GM18867 (cell line): ENCODE measurements around the gene GRM4.

ENCODE experiments used
- ATAC-seq: cut with Tn5 transposase; IDR thresholded peaks from one replicate; pipeline ENCODE4 v1.9.1; 2021; ENCODE audit warnings: mild to moderate bottlenecking, moderate library complexity; ENCODE audit not compliant: unreplicated experiment

The GRM4 gene

DNA sequence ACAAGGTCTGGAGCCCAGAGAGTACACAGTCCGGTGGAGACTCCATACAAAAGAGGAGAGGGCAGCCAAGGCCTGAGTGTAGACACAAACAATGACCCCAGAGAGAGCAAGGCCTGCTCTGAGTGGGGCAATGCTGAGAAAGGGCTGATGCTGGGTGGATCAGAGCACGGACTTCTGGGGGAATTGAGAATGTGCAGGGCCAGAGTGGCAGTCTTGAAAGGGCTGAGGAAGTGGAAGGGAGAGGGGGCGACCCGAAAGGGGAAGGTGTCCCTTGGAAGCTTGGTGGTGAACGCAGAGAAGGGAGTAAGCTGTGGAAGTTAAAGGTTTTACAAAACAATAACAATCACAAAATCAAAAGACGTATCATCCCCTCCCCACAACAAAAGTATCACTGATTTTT is 12.0 kb upstream of the GRM4 start:
- no peak for ATAC-seq

DNA sequence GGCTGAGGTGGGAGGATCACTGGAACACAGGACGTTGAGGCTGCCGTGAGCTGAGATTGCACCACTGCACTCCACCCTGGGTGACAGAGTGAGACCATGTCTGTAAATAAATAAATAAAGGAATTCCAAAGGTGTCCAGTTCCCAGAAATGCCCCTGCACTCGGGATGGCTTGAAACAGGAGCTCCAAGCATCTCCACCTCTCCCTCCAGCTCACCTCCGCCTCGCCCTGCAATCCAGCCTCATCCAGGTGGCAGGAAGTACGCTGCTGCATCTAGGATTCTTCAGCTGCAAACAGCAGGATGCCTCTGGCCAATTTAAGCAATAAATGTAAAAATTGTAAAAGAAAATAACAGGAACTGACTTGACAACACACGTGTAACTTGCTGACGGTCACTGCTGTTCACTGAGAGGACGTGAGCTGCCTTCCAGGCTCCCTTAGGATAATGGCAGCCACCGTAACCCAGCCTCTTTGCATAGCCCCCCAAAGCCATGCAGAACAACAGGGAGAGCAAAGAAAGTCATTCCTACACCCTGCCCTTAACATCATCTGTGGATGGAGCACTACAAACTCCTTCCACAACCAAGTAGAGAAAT is 11.4 kb upstream of the GRM4 start:
- no peak for ATAC-seq

DNA sequence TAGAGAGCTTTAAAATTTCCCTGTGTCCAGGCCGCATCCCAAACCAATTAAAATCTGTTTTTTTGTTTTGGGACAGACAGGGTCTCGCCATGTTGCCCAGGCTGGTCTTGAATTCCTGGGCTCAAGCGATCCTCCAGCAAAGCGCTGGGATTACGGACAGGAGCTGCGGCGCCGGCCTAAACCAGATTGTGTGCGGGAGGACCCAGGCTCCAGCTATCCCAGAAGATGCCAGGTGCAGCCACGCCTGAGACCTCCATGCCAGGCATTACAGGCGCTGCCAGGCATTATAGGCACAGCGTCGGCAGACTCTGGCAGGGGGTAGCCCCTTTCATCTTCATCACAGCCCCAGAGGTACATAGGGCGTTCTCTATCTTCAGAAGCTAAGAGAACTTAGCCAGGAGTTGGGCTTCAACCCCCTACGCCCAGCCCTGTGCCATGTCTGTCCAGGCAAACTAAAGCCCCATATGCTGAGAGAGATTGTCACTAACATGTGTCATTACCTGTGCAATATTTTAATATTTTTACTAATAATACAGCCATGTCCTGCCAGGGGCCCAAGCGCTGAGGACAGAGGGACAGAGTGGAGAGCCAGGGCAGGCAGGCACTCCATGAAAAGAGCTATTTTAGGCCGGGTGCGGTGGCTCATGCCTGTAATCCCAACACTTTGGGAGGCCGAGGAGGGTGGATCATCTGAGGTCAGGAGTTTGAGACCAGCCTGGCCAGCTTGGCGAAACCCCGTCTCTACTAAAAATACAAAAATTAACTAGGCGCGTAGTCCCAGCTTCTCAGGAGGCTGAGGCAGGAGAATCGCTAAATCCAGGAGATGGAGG is 9.8 kb upstream of the GRM4 start:
- no peak for ATAC-seq

- no peak for ATAC-seq
Measured at GRCh38 chr6:34154668-34155447, 9.0 kb upstream of the GRM4 start.

- no peak for ATAC-seq
Measured at GRCh38 chr6:34152806-34153520, 7.1 kb upstream of the GRM4 start.

- ATAC-seq = no peak
Measured at GRCh38 chr6:34152042-34152524, 6.2 kb upstream of the GRM4 start.

DNA sequence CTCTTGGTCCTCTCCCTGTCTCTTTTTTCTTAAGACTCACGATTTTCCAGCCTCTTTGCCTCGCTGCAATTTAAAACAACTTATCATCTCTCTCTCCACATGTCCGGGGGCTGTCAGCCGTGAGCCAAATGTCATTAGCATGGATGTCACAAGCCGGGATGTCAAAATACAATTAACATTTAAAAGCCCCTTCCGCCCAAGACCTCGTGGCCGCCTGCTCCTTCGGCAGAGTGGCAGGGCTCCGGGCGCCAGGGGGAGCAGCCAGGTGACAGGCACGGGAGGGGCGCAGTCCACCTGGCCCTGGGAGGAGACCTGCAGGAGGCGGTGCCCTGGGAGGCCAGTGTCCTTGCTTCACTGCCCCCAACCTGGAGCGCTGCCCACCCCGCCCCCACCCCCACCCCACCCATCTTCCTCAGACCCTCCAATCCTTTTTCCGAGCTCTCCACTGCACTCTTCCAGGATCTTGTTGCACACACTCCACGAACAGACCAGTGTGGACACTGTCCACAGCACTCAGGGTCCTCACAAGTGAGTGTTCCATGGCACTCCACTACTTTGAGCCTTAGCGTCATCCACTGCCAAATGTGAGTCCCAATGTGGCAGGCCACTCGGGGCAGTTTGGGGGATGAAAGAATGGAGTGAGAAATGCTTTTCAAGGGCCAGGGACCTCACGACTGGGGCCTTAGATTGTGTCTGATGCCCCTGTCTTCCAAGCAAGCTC is 5.6 kb upstream of the GRM4 start:
- ATAC-seq = no peak

GRCh38 chr6:34150766-34151165 is 4.9 kb upstream of the GRM4 start:
- no peak for ATAC-seq

- no peak for ATAC-seq
Measured at GRCh38 chr6:34149831-34150400, 4.0 kb upstream of the GRM4 start.

DNA sequence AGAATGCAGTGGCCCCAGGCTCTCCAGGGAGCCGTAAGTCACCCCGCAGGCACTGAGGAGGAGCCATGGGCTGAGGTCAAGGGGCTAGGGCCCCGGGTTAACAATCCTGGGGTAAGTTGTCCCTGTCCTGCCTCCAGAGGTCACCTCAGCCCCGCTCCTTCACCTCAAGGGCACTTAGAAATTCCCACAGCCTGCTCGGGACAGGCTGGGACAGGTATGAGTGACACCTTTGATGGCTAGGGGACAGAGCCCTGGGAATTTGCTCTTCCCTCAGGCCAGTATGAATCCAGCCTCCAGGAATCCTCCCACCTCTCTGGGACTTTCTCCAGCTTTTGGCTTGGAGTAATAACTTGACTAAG is 3.5 kb upstream of the GRM4 start:
- no peak for ATAC-seq

DNA sequence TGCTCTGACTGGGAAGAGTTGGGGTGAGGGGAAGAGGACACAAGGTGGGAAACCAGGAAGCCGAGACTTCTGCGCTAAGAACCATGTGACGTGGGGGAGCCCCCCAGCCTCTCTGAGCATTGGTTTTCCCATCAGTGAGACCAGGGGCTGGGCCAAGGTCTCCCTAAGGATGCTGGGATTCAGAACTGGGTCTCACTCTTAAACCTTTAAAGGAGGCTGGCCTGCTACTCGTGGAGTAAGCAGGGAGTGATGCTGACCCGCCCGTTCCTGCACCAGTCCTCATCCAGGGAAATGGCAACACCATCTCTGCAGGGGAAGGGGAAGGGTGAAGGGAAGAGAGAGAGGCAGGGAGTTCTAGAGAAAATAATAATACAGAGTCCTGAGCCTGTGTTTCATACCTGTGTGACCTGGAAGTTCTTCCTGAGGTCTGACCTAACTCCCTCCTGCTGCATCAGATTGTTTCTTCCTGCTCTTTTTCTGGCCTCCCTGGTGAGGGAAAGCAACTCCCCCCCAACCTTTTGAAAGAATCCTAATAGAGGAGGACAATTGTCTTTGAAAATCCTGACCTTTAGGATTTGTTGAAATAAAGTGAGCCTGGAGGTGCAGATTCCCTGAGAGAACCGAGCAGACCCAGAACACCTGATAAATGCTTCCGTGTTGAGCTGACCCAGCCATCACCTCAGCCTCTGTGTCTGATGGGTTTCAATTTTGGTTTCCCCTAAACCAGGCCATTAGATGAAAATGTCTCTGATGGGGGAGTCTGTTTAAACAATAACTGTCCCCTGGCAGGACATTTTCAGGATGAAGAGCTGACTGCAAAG is 3.0 kb upstream of the GRM4 start:
- ATAC-seq = no peak

DNA sequence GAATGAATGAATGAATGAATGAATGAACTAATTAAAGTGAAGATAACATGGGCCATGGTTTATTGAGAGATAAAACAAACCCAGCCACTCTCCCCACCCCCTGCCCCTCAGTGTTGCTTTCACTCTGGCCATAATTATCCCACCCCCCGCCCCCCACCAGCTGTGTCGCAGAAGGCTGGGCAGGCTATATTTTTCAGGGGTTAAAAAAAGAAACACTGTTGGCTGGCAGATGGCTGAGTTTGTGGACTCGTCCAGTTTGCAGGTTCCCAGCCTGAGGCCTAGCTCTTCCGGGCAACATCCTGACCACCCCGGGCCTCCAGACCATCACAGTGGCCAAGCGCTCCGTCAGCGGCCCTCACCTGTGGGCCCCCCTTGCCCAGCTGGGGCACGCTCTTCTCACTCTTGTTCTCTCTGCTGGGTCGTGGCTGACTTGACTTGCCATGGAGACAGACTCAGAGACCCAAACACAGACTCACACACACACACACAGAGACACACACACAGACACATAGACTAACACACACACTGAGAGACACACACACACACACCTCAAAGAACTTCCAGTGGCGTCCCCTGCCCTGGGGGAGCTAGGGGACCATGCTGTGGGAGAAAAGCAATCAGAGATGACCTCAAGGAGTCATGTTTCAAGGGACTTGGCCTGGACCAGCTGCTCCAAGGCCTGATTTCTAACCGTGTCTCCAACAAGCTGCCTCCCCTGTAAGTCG is 2.2 kb upstream of the GRM4 start:
- no peak for ATAC-seq

- ATAC-seq = no peak
Measured at GRCh38 chr6:34146801-34147592, 1.1 kb upstream of the GRM4 start.

DNA sequence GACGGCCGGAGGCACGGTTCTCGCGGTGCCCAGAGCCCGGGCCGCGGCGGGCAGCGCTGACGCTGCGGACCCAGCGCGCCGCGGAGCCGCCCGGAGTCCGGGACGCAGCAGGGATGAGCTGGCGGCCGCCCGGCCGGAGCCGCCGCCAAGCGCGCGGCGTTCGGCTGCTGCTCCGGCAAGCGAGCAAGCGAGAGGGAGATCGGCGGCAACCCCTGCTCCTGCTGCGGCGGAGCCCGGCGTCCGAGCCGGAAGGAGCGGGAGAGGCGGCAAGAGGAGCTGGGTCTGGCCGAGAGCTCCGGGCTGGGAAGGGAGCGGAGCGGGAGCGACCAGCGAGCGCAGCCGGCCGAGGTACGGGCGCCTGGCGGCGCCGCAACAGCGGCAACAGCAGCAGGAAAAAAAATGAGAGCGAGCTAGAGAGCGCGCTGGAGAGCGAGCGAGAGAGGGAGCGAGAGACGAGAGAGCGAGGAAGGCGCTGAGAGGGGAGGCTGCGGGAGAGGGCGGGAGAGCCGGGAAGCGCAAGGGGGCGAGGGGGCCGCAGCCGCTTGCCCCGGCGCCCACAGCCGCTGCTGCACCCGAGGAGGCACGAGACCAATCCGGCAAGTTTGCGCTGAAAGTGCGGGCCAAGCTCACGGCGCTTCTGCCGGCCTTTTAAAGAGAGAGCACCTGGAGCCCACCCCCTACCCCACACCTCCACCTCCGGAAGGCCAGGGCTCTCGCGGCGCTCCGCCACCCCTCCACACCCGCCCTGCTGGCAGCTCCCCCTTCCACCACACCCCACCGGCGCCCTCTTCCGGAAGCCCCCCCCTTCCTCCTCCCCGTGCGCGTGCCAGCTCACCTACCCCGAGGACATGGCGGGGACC is 496 bp downstream of the GRM4 start:
- no peak for ATAC-seq

DNA sequence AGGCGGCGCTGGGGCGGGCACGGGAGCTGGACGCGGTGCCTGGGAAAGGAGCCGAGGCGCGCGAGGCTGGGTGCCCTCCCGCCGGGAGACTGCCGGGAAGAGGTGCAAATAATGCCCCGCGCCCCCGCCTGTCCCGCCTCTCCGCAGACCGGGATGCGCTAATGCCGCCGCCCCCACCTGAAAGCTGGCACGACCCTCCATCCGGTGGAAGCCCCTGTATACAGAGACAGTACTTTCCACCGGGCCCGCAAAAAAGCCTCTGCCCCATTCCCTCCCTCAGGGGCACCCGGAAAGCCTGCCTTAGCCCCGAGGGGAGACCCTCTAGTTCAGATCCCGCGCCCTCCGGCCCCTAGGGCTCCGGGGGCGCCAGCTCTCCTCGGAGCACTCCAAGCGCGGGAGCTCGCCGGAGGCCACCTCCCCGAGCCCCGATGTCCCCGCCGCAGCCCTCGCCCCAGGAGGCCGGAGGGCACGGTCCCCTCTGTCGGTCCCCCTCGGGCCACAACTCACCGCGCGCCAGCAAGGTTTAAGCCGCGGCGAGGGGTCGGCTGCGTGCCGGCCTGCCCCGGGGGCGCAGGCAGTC is 1.2 kb downstream of the GRM4 start:
- ATAC-seq = no peak

GRCh38 chr6:34143884-34144580 is 1.9 kb downstream of the GRM4 start:
- no peak for ATAC-seq
